Measurements from ENCODE around the gene TMEM9.

GRCh38 chr1:201105688-201106087 lies 48.6 kb downstream of the TMEM9 start:
- TF ChIP-seq EZH2 (IDR thresholded peaks at IDR 0.05; ENCODE audit: insufficient read depth, poor library complexity, severe bottlenecking) = no peak
- TF ChIP-seq EZH2phosphoT487 (IDR thresholded peaks at IDR 0.05; ENCODE audit: insufficient read depth, low read depth) = no peak
